Stomach (tissue), 4 donors: ENCODE results near the gene TIGAR.

ENCODE experiments used
- CTCF ChIP-seq, 7 experiments: fragments of 450-650 bp in 4 of 7; fragments of 200-600 bp in 3 of 7; sonication (generic) in 3 of 7; IDR thresholded peaks; one replicate each; pipeline ENCODE4 v1.5.1; 2016 to 2019; ENCODE audit warnings: antibody characterized with exemption in 7 of 7, control low read depth in 2 of 7, mild to moderate bottlenecking in 1 of 7
- POLR2A ChIP-seq, 4 donors: fragments of 450-650 bp; IDR thresholded peaks; one replicate each; pipeline ENCODE4 v1.6.1; 2016; ENCODE audit warnings: antibody characterized with exemption in 4 of 4, control low read depth in 2 of 4, mild to moderate bottlenecking in 1 of 4, moderate library complexity in 1 of 4

GRCh38 chr12:4356041-4356327 lies 35.0 kb downstream of the TIGAR start:
- no peak for TF ChIP-seq CTCF (IDR thresholded peaks at IDR 0.05)
- TF ChIP-seq POLR2A (IDR thresholded peaks at IDR 0.05) = no peak
